COR-L47 (cell line): ENCODE results near the gene LY86.
"Not testable (repeated sequence)": the region's sequence is repeated elsewhere in the genome, so short reads cannot be mapped to it uniquely, and the experiment has no call there.

Experiments
- DNase-seq: peaks from one replicate; lab custom pipeline; 2025; lab: John Stamatoyannopoulos, UW

LY86 gene

DNA sequence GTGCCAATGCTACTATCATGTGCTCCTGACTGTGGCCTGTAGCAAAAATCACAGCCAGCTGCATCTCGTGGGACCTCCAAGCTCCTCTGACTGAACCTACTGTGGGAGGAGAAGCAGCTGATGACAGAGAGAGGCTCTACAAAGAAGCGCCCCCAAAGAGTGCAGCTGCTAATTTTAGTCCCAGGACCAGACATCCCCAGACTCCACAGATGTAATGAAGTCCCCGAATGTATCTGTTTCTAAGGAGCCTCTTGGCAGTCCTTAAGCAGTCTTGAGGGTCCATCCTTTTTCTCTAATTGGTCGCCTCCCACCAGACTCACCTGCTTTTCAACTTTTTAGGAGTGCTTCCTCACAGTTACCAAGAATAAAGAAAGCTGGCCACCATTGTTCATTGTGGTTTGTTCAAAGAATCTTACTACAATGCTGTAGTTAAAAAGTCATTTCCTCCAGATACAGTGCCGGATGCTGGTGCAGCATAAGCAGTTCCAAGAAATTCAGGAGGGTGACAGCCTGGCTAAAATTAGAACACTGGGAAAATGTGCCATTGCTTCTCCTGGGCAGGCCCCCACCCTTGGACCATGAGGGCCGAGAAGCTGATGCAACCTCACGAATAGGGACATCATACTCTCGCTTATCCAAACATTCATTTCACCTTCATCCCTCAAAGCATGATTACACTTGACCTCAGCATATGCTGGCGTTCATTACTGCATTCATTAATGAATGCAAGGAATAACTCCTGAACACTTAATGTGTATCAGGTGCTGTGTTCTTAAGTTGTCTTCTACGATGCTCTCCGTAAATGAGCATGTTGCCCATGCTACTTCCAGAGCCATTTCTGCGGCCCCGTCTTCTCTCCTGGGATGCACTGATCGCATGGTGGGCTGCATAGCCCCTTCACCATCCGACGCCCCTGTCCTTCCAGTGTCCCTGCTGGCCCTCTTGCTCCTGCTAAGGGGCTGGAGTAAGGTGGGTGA lies 66.4 kb downstream of the LY86 start:
- no peak for DNase-seq

DNA sequence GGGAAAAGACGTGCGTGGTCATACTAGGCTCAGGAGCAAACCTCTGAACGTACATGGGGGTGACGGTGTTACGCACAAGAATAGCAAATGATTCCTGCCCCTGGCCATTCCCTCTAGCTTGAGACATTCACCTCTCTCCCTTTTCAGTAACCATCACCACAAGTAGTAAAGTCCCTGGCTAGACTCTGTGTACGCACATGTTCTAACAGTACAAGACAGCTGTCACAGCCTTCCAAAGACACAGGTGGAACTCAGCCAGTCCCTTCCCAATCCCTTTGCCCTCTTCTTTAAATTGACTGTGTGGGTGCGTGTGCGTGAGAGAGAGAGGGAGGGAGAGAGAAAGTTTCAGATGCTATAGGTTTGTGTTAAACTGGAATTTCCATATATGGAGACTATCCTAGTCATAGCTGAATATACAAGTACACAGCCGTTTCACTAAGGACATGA lies 67.3 kb downstream of the LY86 start:
- DNase-seq, result no peak

DNA sequence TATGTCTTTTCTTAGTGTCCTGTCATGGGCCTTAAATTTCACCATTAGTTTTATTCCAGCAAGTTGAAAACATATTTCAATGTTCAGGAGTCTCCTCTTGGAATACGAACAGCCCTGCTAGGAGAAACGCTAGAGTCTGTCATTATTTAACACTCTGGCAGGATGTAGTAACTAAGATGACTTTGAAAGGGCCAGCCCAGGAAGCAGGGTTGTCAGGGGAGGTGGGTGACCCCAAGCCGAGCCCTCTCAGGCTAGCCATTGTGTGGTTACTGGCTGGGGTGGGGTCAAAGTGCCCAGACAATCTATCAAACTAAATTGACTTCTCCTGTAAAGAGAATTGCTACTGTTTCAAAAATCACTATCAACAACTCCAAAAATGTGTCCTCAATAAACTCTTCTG lies 67.8 kb downstream of the LY86 start:
- DNase-seq, result no peak

DNA sequence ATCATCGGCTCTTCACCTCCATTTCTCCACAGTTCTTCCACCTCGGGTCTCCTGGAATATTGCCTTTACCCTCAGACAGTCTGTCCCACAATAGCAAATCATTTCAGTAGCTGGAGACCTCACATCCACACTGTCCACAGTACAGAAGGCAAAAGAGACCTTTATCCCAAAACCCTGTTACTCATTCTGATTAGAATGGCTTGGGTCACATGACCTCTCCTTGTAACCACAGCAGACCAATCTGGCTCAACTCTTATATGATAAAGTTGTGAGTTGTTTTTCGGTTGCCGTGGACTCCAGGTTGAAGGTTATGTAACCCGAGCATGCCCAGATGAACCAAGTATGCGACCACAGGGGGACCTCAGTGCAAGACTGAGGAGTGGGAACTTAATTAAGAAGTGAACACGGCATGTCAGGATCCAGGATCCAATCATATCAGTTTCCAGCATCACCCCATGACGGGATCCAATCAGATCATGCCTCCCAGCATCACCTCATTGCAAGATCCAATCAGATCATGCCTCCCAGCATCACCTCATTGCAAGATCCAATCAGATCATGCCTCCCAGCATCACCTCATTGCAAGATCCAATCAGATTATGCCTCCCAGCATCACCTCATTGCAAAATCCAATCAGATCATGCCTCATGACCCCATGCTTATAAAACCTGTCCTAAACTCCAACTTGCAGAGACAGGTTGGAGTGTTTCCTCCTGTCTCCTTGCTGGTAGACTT lies 68.7 kb downstream of the LY86 start:
- no peak for DNase-seq

DNA sequence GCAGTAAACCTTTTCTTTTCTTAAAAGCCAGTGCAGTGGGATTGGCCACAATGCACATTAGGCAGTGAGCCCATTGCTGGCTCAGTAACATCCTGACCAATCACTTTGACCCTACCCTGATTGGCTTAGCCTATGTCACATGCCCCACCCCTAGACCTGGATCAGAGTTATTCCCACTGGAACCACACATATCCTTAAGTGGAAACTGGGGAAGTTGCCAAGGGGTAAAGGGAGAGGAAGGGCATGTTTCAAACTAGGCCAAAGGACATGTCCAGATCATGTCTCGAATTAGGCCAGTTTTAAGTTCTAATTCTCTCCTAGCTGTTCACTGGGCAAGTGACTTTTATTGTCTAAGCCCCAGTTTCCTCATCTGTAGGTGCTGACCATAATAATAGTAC lies 69.3 kb downstream of the LY86 start:
- no peak for DNase-seq

DNA sequence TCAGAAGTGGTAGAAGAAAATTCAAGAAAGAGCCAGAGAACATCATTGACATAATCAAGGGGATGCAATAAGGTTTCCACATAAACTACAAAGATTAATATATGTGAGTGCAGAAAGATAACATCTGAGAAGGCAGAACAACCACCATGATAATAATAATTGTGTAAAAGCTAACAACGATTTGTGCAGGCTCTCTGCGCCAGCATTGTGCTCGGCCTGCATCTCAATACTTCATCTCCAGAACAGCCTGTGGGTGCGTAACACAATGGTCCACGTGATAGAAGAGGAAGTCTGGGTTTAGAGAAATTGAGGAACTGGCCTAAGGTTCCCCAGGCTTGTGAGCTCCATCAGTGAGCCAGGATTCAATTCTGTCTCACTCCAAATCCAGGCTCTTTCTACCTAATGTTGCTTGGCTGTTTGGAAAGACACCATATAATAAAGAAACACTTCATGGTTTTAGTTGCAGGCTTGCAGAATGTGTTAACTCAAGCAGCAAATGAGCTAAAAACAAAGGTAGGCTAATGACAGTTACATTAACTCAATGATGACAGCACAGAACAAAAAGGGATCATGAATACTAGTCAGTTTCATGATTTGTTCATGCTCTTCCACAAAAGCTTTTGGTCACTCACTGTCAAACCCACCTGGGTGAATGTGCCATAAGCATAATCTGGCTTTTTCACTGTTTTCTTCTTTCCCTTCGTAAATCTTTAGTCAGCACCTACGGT lies 71.2 kb downstream of the LY86 start:
- DNase-seq, result no peak

DNA sequence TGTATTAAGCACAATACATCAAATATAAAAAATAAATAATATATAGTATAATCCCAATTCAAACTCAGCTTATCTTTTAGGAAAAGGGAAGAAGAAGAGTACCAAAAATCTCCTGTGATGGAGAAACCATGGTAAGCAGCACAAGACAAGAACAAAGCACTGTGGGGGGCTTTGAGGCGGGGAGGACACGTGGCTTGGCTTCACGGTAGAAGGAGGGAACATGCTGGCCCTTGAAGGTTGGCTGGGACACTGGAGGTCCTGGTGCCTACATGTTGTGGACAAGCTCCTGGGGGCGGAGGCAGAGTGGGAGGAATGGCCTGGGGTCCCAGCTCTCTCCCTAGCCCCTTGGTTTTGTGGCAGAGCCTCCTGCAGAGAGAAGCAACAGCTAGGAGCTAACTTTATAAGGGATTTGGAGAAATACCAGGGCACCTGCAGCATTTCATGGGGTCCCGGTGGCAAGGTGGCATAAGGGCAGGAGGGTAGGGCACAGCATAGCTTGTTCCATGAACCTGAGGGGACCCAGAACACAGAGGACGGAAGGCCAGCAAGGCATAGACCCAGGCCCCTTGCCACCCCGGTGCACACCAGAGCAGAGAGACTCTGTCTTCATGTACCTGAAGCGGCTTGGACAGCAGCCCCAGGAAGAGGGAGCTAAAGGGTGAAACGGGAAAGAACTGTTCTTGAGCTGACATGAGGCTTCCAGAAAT lies 72.0 kb downstream of the LY86 start:
- DNase-seq, result no peak

DNA sequence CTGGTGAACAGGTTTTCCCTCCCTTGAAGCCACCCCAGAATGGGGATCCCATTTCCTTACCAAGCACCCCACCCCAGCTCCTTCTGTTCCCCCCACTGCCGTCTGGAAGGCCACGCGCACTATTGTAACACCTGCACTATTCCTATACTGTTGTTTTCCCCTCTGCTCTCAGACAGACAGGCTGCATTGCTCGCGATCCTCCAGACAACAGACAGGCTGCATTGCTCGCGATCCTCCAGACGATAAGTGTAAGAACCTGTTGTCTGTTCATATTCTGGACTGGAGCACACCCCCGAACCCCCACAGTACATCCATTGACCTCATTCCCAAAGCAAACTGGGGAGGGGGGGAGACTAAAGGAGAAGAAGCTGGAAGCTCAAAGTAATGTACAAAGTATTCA lies 72.7 kb downstream of the LY86 start:
- DNase-seq, result no peak

DNA sequence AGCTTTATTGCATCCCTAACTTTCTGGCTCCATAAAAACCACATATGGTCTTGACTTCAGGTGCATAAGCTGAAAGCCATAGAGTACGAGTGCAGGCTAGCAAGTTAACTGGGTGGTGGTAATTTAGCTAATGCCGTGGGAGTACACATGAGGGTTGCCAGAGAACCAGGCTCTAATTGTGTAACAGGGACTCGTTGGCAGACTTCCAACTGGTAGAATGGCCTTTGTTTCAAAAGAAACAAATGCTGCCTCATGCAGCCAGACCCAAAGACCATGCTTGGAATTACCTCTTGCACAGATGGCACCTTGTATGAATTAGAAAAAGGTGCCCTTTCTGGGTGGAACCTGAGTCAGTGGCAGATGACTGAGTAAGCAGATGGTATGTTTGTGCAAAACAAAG lies 73.2 kb downstream of the LY86 start:
- DNase-seq, result peak; percentile 93

DNA sequence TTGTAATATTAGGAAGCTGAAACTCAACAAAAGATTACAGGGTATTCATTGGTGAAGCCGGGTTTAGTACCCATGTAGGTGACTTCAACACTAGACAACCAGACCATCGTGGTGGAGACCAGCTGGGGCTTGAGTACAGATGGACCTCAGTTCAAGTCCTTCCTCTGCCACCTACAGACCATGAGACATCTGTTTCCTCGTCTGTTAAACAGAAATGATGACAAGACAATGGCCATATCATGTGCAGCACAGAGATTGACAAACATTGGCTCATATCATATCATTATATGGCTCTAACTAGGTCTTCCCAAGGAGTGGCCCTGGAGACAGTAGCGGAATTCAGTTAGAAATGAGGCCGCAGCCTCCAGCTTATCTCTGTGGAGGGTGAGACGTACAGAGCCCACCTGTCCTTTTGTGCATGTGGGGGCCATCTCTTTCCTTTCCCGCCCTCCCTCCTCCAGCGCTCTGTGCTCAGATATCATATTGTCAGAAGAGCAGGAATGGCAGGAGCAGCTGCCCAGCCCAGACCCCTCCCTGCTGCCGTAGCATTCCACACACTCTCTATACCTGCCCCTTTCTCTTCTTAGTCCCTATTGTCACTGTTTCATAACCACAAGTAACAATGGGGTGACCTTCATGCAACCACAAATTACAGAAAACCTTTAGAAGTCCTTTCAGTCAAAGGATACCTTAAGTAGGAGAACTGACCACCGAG lies 75.1 kb downstream of the LY86 start:
- no peak for DNase-seq

DNA sequence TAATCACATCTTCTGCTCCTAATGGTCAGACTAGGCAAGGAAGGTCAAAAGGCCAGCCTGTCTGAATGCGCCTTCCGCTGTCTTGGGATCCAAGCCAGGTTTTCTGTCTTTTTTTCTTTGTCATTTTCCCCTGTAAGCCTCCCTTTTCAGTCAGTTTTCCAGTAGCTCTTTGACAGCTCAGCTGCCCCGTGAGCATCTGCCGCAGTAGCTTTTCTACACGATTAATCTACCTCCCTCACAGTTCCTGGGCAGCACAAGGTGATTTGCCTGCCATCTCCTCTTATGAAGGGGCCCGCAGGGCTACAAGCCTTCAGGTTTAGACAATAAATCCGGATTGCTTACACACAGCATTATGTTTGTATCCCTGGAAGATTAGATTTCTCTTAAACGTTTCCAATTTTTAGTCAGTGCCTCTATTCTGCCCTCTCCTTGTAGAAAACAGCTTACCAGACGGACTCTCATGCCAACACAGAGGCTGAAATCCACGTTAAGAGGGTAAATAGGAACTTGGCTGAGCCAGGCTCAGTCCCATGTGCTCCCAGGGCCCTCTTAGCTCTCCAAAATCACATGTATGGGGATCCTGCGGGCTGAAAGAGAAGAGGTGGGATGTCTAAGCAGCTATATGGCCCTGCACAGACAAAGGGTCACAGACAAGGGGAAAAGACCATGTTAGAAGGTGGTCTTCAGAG lies 77.2 kb downstream of the LY86 start:
- DNase-seq, result no peak

DNA sequence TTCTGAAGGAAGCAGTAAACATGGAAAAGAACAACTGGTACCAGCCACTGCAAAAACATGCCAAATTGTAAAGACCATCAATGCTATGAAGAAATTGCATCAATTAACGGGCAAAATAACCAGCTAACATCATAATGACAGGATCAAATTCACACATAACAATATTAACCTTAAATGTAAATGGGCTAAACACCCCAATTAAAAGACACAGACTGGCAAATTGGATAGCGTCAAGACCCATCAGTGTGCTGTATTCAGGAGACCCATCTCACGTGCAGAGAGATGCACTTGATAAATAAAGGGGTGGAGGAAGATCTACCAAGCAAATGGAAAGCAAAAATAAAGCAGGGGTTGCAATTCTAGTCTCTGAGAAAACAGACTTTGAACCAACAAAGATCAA lies 81.6 kb downstream of the LY86 start:
- not testable (repeated sequence) for DNase-seq

DNA sequence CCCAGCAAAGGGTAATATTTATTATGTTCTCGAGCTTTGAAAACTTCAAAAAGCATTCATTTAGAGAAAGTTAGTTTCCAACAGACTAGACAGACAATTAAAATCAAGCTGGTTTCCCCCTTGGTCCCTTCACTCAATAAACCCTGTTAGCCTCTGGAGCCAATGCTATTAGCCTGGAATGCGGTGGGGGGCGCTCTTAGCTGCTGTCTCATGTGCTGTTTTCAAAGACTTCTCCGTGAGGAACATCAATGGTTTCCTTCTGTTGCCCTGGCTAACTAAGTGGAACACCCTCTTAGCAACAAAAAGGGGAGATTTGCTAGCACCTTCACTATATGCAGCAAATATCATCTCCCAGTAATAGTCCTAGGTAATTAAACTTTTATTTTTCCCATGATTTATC lies 86.4 kb downstream of the LY86 start:
- DNase-seq, result no peak

DNA sequence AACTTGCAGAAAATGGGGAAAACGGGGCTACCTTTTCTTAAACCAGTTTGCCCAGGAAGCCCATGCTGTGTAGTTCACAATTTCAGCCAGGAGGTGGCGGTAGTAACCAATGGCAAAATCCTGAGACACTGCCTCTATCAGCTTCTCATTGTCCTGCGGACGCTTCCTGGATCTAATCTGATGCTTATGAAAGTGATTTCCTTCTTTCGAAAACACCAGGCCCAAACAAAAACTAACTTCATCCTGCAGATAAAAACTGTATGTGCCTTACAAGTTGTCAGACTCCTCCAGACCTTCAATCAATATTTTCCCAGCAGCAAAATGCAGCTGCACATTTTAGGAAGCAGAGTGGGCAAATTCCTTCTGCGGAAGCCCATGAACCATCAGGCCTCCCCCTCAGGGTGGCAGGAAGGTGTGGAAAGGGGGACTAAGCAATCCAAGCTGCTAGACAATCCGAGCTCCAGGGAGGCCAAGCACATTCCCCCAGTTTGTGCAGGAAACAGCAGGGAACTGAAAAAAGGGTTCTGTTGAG lies 88.5 kb downstream of the LY86 start:
- peak; percentile 68 for DNase-seq

DNA sequence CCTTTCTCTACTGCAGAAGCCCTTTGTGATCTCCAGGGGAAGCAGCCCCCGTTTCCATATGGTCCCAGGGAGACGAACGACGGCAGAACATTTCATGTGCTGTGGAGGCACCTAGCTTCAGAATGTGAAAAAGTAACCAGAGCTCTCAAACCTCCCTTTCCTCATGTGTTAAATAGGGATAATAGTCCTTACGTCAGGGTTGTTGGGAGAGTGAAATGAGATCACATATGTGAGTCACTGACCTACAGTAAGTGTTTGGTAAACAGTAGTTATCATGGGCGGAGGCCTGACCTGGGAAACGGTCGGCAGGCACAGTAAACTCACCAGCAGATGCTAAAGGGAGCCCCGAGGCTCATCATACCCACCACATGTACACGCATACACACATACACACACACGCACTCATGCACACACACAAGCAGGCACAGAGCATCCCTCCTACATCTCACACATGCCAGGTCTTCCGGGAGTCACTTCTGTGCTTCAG lies 89.7 kb downstream of the LY86 start:
- peak; percentile 20 for DNase-seq

DNA sequence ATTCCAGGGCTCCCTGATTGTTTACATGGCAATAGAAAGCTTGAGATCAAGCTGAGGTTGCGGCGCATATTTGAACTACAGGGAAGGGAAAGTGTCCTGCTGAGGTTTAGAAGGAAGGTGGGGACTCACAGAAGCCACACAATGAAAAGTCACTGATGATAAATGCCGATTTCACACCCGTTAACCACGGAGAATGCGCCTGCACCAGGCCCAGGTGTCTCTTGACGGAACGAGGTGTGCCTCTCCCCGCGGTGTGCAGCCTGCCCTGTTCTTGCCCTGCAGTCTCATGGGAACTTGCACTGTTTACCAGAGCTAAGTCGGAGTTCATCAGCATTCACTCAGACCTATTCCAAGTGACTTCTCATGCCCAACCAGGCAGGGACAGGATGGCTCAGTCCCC lies 90.3 kb downstream of the LY86 start:
- peak; percentile 31 for DNase-seq

DNA sequence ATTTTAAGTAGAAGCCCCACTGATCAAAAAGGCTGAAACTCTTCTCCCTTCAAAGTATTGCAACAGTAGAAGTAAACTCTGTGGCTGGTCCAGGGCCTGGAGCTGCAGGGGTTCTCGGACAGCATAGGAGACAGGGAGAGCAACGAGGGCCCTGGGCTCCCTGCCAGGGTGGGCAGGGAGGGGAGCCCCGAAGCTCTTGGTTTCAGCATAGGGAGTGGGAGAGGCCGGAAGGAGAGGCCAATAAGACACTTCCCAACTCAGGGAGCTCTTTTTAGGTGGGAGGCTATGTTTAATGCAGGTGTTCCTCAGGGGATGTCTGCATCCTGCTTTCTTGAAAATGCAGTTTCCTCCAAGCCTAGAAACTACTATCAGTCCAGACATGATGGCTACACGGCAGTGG lies 91.1 kb downstream of the LY86 start:
- DNase-seq, result no peak

DNA sequence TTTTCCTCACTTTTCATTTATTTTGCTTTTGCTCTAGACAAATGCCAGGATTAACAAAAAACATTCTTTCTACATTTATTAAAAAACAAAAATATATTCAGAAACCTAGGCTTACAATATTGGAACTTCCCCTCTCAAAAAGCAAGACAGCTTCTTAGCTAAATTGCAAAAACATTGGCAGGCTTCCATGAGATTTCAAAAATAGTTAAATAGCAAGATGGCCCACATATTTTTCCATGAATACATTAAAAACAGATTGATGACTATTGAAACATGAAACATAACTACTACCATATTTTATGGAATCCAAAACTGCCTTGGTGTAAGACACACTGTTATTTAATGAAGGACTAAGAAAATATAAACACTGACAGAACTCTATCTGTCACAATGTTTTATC lies 92.0 kb downstream of the LY86 start:
- DNase-seq, result no peak

DNA sequence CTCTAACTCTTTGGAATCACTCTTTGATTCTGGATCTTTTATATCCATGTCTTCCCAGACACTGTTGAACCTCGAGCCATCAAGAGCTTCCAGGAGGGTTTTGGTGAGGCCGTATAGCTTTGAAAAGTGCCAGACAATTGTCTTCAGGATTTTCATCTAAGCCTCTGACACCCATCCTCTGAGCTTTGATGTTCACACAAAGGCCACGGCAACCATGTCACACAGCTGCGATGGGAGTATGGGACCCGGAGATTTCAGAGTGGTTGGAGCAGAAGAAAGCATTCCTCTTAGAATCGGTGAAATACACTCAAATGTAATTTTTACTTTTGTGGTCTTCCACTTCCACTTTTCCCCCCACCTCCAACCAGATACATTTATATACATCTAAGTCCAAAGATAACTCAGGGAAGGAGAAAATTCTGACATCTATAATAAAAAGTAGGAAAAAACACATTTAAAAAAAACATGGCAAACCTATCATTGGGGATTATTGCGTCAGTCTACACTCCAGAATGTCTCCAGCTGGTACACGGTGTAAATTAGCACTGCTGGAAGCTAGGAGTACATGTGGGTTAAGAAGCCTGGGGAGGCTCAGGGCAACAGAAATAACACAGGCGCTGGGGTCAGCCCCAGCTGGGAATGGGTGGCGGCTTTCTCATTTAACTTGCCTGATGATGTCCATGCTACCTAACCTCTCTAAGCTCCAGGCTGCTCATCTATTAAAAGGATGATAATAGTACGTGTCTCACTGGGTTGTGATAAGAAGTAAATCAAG lies 92.7 kb downstream of the LY86 start:
- DNase-seq, result no peak
